Measurements from ENCODE around the gene CAB39.

CAB39 gene

GRCh38 chr2:230672836-230673235 lies 39.8 kb upstream of the CAB39 start:
- Histone ChIP-seq H3K36me3 (ENCODE audit: control insufficient read depth, insufficient read depth, low read length) (no peaks in the 10 kb centered on the region), H3K9me3 (ENCODE audit: control insufficient read depth, insufficient read depth, low read length) (no peaks in the 10 kb centered on the region), H3K4me3 (ENCODE audit: low read depth, low read length) (no peak overlapping the region), H3K9ac (ENCODE audit: low read depth, low read length) (no peak overlapping the region), H3K27ac (ENCODE audit: low read depth, low read length) (no peak overlapping the region), H3K4me1 (ENCODE audit: control insufficient read depth, insufficient read depth, low read length) (peaks cover 15% of the 10 kb centered on the region), H3K27me3 (ENCODE audit: control insufficient read depth, insufficient read depth, low read length) (peaks cover 6% of the 10 kb centered on the region)

- Histone ChIP-seq H3K4me3 (ENCODE audit: low read depth, low read length) (no peak overlapping the region), H3K36me3 (ENCODE audit: control insufficient read depth, insufficient read depth, low read length) (no peaks in the 10 kb centered on the region), H3K9me3 (ENCODE audit: control insufficient read depth, insufficient read depth, low read length) (peaks cover 4% of the 10 kb centered on the region), H3K4me1 (ENCODE audit: control insufficient read depth, insufficient read depth, low read length) (peaks cover 6% of the 10 kb centered on the region; the same call in 1 of the 2 replicates), H3K27me3 (ENCODE audit: control insufficient read depth, insufficient read depth, low read length) (no peaks in the 10 kb centered on the region), H3K27ac (ENCODE audit: low read depth, low read length) (no peak overlapping the region), H3K9ac (ENCODE audit: low read depth, low read length) (no peak overlapping the region)
Measured at GRCh38 chr2:230674401-230674800, 38.2 kb upstream of the CAB39 start.

- Histone ChIP-seq H3K27ac (ENCODE audit: low read depth, low read length) (no peak overlapping the region), H3K36me3 (ENCODE audit: control insufficient read depth, insufficient read depth, low read length) (no peaks in the 10 kb centered on the region), H3K9me3 (ENCODE audit: control insufficient read depth, insufficient read depth, low read length) (peaks cover 4% of the 10 kb centered on the region), H3K4me1 (ENCODE audit: control insufficient read depth, insufficient read depth, low read length) (peaks cover 6% of the 10 kb centered on the region; the same call in 1 of the 2 replicates), H3K4me3 (ENCODE audit: low read depth, low read length) (no peak overlapping the region), H3K9ac (ENCODE audit: low read depth, low read length) (no peak overlapping the region), H3K27me3 (ENCODE audit: control insufficient read depth, insufficient read depth, low read length) (no peaks in the 10 kb centered on the region)
Measured at GRCh38 chr2:230674966-230675672, 37.5 kb upstream of the CAB39 start.

GRCh38 chr2:230676546-230676945 lies 36.1 kb upstream of the CAB39 start:
- no peaks in the 10 kb centered on the region for H3K36me3 ChIP-seq (ENCODE audit: control insufficient read depth, insufficient read depth, low read length)
- H3K4me3 ChIP-seq (ENCODE audit: low read depth, low read length), result no peak overlapping the region

GRCh38 chr2:230677201-230677946 lies 35.3 kb upstream of the CAB39 start:
- H3K4me1 ChIP-seq (ENCODE audit: control insufficient read depth, insufficient read depth, low read length), result no peaks in the 10 kb centered on the region
- H3K36me3 ChIP-seq (ENCODE audit: control insufficient read depth, insufficient read depth, low read length), result no peaks in the 10 kb centered on the region
- no peak overlapping the region for H3K9ac ChIP-seq (ENCODE audit: low read depth, low read length)
- H3K9me3 ChIP-seq (ENCODE audit: control insufficient read depth, insufficient read depth, low read length), result peaks cover 4% of the 10 kb centered on the region
- H3K27ac ChIP-seq (ENCODE audit: low read depth, low read length), result no peak overlapping the region
- no peaks in the 10 kb centered on the region for H3K27me3 ChIP-seq (ENCODE audit: control insufficient read depth, insufficient read depth, low read length)
- no peak overlapping the region for H3K4me3 ChIP-seq (ENCODE audit: low read depth, low read length)

More at GRCh38 chr2:230676546-230676945, 36.1 kb upstream of the CAB39 start:
- Histone ChIP-seq H3K27me3 (ENCODE audit: control insufficient read depth, insufficient read depth, low read length) (no peaks in the 10 kb centered on the region), H3K4me1 (ENCODE audit: control insufficient read depth, insufficient read depth, low read length) (no peaks in the 10 kb centered on the region), H3K9ac (ENCODE audit: low read depth, low read length) (no peak overlapping the region), H3K9me3 (ENCODE audit: control insufficient read depth, insufficient read depth, low read length) (peaks cover 4% of the 10 kb centered on the region), H3K27ac (ENCODE audit: low read depth, low read length) (no peak overlapping the region)

GRCh38 chr2:230678018-230678417 lies 34.6 kb upstream of the CAB39 start:
- H3K4me3 ChIP-seq (ENCODE audit: low read depth, low read length), result no peak overlapping the region
- H3K27ac ChIP-seq (ENCODE audit: low read depth, low read length), result no peak overlapping the region
- H3K27me3 ChIP-seq (ENCODE audit: control insufficient read depth, insufficient read depth, low read length), result no peaks in the 10 kb centered on the region
- peaks cover 4% of the 10 kb centered on the region for H3K9me3 ChIP-seq (ENCODE audit: control insufficient read depth, insufficient read depth, low read length)
- no peaks in the 10 kb centered on the region for H3K36me3 ChIP-seq (ENCODE audit: control insufficient read depth, insufficient read depth, low read length)
- H3K9ac ChIP-seq (ENCODE audit: low read depth, low read length), result no peak overlapping the region
- H3K4me1 ChIP-seq (ENCODE audit: control insufficient read depth, insufficient read depth, low read length), result no peaks in the 10 kb centered on the region

GRCh38 chr2:230678451-230678850 lies 34.2 kb upstream of the CAB39 start:
- Histone ChIP-seq H3K36me3 (ENCODE audit: control insufficient read depth, insufficient read depth, low read length) (no peaks in the 10 kb centered on the region), H3K4me1 (ENCODE audit: control insufficient read depth, insufficient read depth, low read length) (no peaks in the 10 kb centered on the region), H3K27ac (ENCODE audit: low read depth, low read length) (no peak overlapping the region)

GRCh38 chr2:230680463-230681170 lies 32.0 kb upstream of the CAB39 start:
- Histone ChIP-seq H3K36me3 (ENCODE audit: control insufficient read depth, insufficient read depth, low read length) (no peaks in the 10 kb centered on the region), H3K4me3 (ENCODE audit: low read depth, low read length) (no peak overlapping the region), H3K27ac (ENCODE audit: low read depth, low read length) (no peak overlapping the region), H3K4me1 (ENCODE audit: control insufficient read depth, insufficient read depth, low read length) (no peaks in the 10 kb centered on the region), H3K27me3 (ENCODE audit: control insufficient read depth, insufficient read depth, low read length) (no peaks in the 10 kb centered on the region), H3K9ac (ENCODE audit: low read depth, low read length) (no peak overlapping the region), H3K9me3 (ENCODE audit: control insufficient read depth, insufficient read depth, low read length) (peaks cover 4% of the 10 kb centered on the region)

More at GRCh38 chr2:230678451-230678850, 34.2 kb upstream of the CAB39 start:
- Histone ChIP-seq H3K9me3 (ENCODE audit: control insufficient read depth, insufficient read depth, low read length) (peaks cover 4% of the 10 kb centered on the region), H3K4me3 (ENCODE audit: low read depth, low read length) (no peak overlapping the region), H3K9ac (ENCODE audit: low read depth, low read length) (no peak overlapping the region), H3K27me3 (ENCODE audit: control insufficient read depth, insufficient read depth, low read length) (no peaks in the 10 kb centered on the region)

- Histone ChIP-seq H3K36me3 (ENCODE audit: control insufficient read depth, insufficient read depth, low read length) (no peaks in the 10 kb centered on the region), H3K27me3 (ENCODE audit: control insufficient read depth, insufficient read depth, low read length) (no peaks in the 10 kb centered on the region), H3K4me3 (ENCODE audit: low read depth, low read length) (no peak overlapping the region), H3K27ac (ENCODE audit: low read depth, low read length) (no peak overlapping the region), H3K4me1 (ENCODE audit: control insufficient read depth, insufficient read depth, low read length) (no peaks in the 10 kb centered on the region), H3K9me3 (ENCODE audit: control insufficient read depth, insufficient read depth, low read length) (peaks cover 4% of the 10 kb centered on the region), H3K9ac (ENCODE audit: low read depth, low read length) (no peak overlapping the region)
Measured at GRCh38 chr2:230681171-230681545, 31.5 kb upstream of the CAB39 start.

- Histone ChIP-seq H3K4me1 (ENCODE audit: control insufficient read depth, insufficient read depth, low read length) (no peaks in the 10 kb centered on the region), H3K9ac (ENCODE audit: low read depth, low read length) (no peak overlapping the region), H3K36me3 (ENCODE audit: control insufficient read depth, insufficient read depth, low read length) (no peaks in the 10 kb centered on the region), H3K4me3 (ENCODE audit: low read depth, low read length) (no peak overlapping the region), H3K27me3 (ENCODE audit: control insufficient read depth, insufficient read depth, low read length) (no peaks in the 10 kb centered on the region), H3K27ac (ENCODE audit: low read depth, low read length) (no peak overlapping the region), H3K9me3 (ENCODE audit: control insufficient read depth, insufficient read depth, low read length) (peaks cover 4% of the 10 kb centered on the region)
Measured at GRCh38 chr2:230682546-230682945, 30.1 kb upstream of the CAB39 start.

Data from HUES48 (cell line).